ENCODE results near the gene LSM7.
"Not testable (repeated sequence)": the region's sequence is repeated elsewhere in the genome, so short reads cannot be mapped to it uniquely, and the experiment has no call there.

Gene LSM7

GRCh38 chr19:2355168-2356035 is 27.0 kb upstream of the LSM7 start:
- no peak for DNase-seq (ENCODE audit: low read depth in 2 of 2)

GRCh38 chr19:2354670-2355069 is 26.3 kb upstream of the LSM7 start:
- no peak for DNase-seq (ENCODE audit: low read depth in 2 of 2)

GRCh38 chr19:2353887-2354592 is 25.7 kb upstream of the LSM7 start:
- DNase-seq (ENCODE audit: low read depth in 2 of 2) = no peak

GRCh38 chr19:2353159-2353886 is 24.9 kb upstream of the LSM7 start:
- DNase-seq (ENCODE audit: low read depth in 2 of 2) = no peak

- DNase-seq (ENCODE audit: low read depth in 2 of 2) = no peak
Observed at GRCh38 chr19:2352121-2352520, 23.7 kb upstream of the LSM7 start.

- DNase-seq (ENCODE audit: low read depth in 2 of 2) = no peak
Observed at GRCh38 chr19:2351591-2351990, 23.2 kb upstream of the LSM7 start.

- no peak for DNase-seq (ENCODE audit: low read depth in 2 of 2)
Observed at GRCh38 chr19:2350656-2351055, 22.3 kb upstream of the LSM7 start.

GRCh38 chr19:2349818-2350217 is 21.4 kb upstream of the LSM7 start:
- not testable (repeated sequence) for DNase-seq (ENCODE audit: low read depth in 2 of 2)

- DNase-seq (ENCODE audit: low read depth in 2 of 2) = no peak
Observed at GRCh38 chr19:2345794-2346663, 17.6 kb upstream of the LSM7 start.

GRCh38 chr19:2345076-2345475 is 16.7 kb upstream of the LSM7 start:
- no peak for DNase-seq (ENCODE audit: low read depth in 2 of 2)

GRCh38 chr19:2344381-2344870 is 16.0 kb upstream of the LSM7 start:
- no peak for DNase-seq (ENCODE audit: low read depth in 2 of 2)

- DNase-seq (ENCODE audit: low read depth in 2 of 2) = no peak
Observed at GRCh38 chr19:2343289-2343982, 15.1 kb upstream of the LSM7 start.

GRCh38 chr19:2342656-2343288 is 14.4 kb upstream of the LSM7 start:
- DNase-seq (ENCODE audit: low read depth in 2 of 2) = no peak

GRCh38 chr19:2341982-2342381 is 13.6 kb upstream of the LSM7 start:
- no peak for DNase-seq (ENCODE audit: low read depth in 2 of 2)

GRCh38 chr19:2341244-2341751 is 12.9 kb upstream of the LSM7 start:
- DNase-seq (ENCODE audit: low read depth in 2 of 2) = no peak

GRCh38 chr19:2340496-2341243 is 12.3 kb upstream of the LSM7 start:
- no peak for DNase-seq (ENCODE audit: low read depth in 2 of 2)

- no peak for DNase-seq (ENCODE audit: low read depth in 2 of 2)
Observed at GRCh38 chr19:2339644-2340310, 11.4 kb upstream of the LSM7 start.

- no peak for DNase-seq (ENCODE audit: low read depth in 2 of 2)
Observed at GRCh38 chr19:2338751-2339643, 10.6 kb upstream of the LSM7 start.

Data from activated CD8-positive, alpha-beta memory T cell treated with anti-CD3 and anti-CD28 coated beads for 4 hours (primary cell).